HepG2 (cell line): ENCODE measurements around the gene CTNNBIP1. TPM values are rescaled to one million over a fixed set of nuclear protein-coding genes. Genes with fewer than 3 reads are reported as not detected.
A peak's percentile ranks its signal among the peaks of the same experiment; 100 is the strongest.

Source experiments
- FOXJ3 ChIP-seq: sonication (generic); formaldehyde crosslinking; IDR thresholded peaks from 2 replicates; pipeline ENCODE4 v1.4.0; 2020; ENCODE audit warnings: missing genetic modification reagents, mild to moderate bottlenecking, borderline replicate concordance
- FOXO1 ChIP-seq: sonication (generic); formaldehyde crosslinking; IDR thresholded peaks from 2 replicates; pipeline ENCODE4 v1.4.0; 2020; ENCODE audit warnings: missing genetic modification reagents
- JUN ChIP-seq: sonication (generic); formaldehyde crosslinking; IDR thresholded peaks from 2 replicates; pipeline ENCODE4 v1.4.0; 2020; ENCODE audit warnings: mild to moderate bottlenecking, missing genetic modification reagents
- JUNB ChIP-seq: sonication (generic); formaldehyde crosslinking; IDR thresholded peaks from 2 replicates; pipeline ENCODE4 v1.8.0; 2022; ENCODE audit warnings: missing genetic modification reagents, mild to moderate bottlenecking, borderline replicate concordance
- MAFF ChIP-seq: IDR thresholded peaks from 2 replicates; pipeline ENCODE4 v1.6.1; 2011; ENCODE audit warnings: low read depth, low read length, improper control_type of control experiment
- MBNL3 ChIP-seq: fragments of 250-450 bp; sonication (Bioruptor Pico); conservative IDR thresholded peaks from 2 replicates; pipeline ENCODE4 v1.8.0; 2022; ENCODE audit warnings: mild to moderate bottlenecking, inconsistent platforms
- MIER2 ChIP-seq: IDR thresholded peaks from 2 replicates; pipeline ENCODE4 v1.6.1; 2016; ENCODE audit warnings: missing biosample characterization, missing genetic modification reagents
- ONECUT2 ChIP-seq: sonication (generic); formaldehyde crosslinking; IDR thresholded peaks from 2 replicates; pipeline ENCODE4 v1.4.0; 2020; ENCODE audit warnings: missing genetic modification reagents
- SOX13 ChIP-seq, 3 experiments: fragments of 450-650 bp in 1 of 3; sonication (generic) in 1 of 3; formaldehyde crosslinking in 1 of 3; IDR thresholded peaks in 2 of 3; conservative IDR thresholded peaks in 1 of 3; 2 replicates each; pipeline versions ENCODE4 v1.5.0 to v1.6.1; 2016 to 2020; ENCODE audit warnings: antibody characterized with exemption in 1 of 3, mild to moderate bottlenecking in 1 of 3, missing compliant biosample characterization in 1 of 3, missing genetic modification reagents in 1 of 3, moderate library complexity in 1 of 3
- SSRP1 ChIP-seq: IDR thresholded peaks from 2 replicates; pipeline ENCODE4 v1.6.1; 2016; ENCODE audit warnings: control low read depth
- TFE3 ChIP-seq: IDR thresholded peaks from 2 replicates; pipeline ENCODE4 v1.6.1; 2016
- ZC3H4 ChIP-seq: sonication (generic); formaldehyde crosslinking; IDR thresholded peaks from 2 replicates; pipeline ENCODE4 v1.4.0; 2020; ENCODE audit warnings: missing genetic modification reagents, borderline replicate concordance
- ZFP62 ChIP-seq: sonication (generic); formaldehyde crosslinking; IDR thresholded peaks from 2 replicates; pipeline ENCODE4 v1.4.0; 2020; ENCODE audit warnings: missing genetic modification reagents
- ZMAT3 ChIP-seq: sonication (generic); formaldehyde crosslinking; conservative IDR thresholded peaks from 2 replicates; pipeline ENCODE4 v1.7.0; 2021; ENCODE audit warnings: missing genetic modification reagents
- ZNF121 ChIP-seq: sonication (generic); formaldehyde crosslinking; IDR thresholded peaks from 2 replicates; pipeline ENCODE4 v1.5.0; 2020; ENCODE audit warnings: mild to moderate bottlenecking, missing genetic modification reagents
- ZNF138 ChIP-seq: sonication (generic); formaldehyde crosslinking; IDR thresholded peaks from 2 replicates; pipeline ENCODE4 v1.5.0; 2020; ENCODE audit warnings: mild to moderate bottlenecking, low read depth, missing genetic modification reagents
- ZNF263 ChIP-seq: sonication (generic); formaldehyde crosslinking; IDR thresholded peaks from 2 replicates; pipeline ENCODE4 v1.4.0; 2020; ENCODE audit warnings: missing genetic modification reagents
- ZNF296 ChIP-seq: sonication (generic); formaldehyde crosslinking; conservative IDR thresholded peaks from 2 replicates; pipeline ENCODE4 v1.5.0; 2020; ENCODE audit warnings: mild to moderate bottlenecking, missing genetic modification reagents
- ZNF331 ChIP-seq: sonication (generic); formaldehyde crosslinking; IDR thresholded peaks from 2 replicates; pipeline ENCODE4 v1.4.0; 2020; ENCODE audit warnings: missing genetic modification reagents
- ZNF383 ChIP-seq: sonication (generic); formaldehyde crosslinking; IDR thresholded peaks from 2 replicates; pipeline ENCODE4 v1.4.0; 2020; ENCODE audit warnings: missing genetic modification reagents, mild to moderate bottlenecking, borderline replicate concordance
- ZNF557 ChIP-seq: sonication (generic); formaldehyde crosslinking; IDR thresholded peaks from 2 replicates; pipeline ENCODE4 v1.4.0; 2020; ENCODE audit warnings: missing genetic modification reagents
- ZNF580 ChIP-seq: IDR thresholded peaks from 2 replicates; pipeline ENCODE4 v1.6.1; 2016; ENCODE audit warnings: low read depth, borderline replicate concordance
- ZNF605 ChIP-seq: sonication (generic); formaldehyde crosslinking; IDR thresholded peaks from 2 replicates; pipeline ENCODE4 v1.8.0; 2022; ENCODE audit warnings: mild to moderate bottlenecking, missing genetic modification reagents
- ZNF616 ChIP-seq: sonication (generic); formaldehyde crosslinking; IDR thresholded peaks from 2 replicates; pipeline ENCODE4 v1.5.0; 2020; ENCODE audit warnings: low read depth, mild to moderate bottlenecking, missing genetic modification reagents
- ZNF747 ChIP-seq: sonication (generic); formaldehyde crosslinking; IDR thresholded peaks from 2 replicates; pipeline ENCODE4 v1.8.1; 2023; ENCODE audit warnings: missing genetic modification reagents, mild to moderate bottlenecking, borderline replicate concordance
- ZSCAN22 ChIP-seq: sonication (generic); formaldehyde crosslinking; IDR thresholded peaks from 2 replicates; pipeline ENCODE4 v1.4.0; 2020; ENCODE audit warnings: mild to moderate bottlenecking, missing genetic modification reagents
- polyA plus RNA-seq, 8 experiments: library from polyadenylated mRNA; depleted of rRNA in 3 of 8; stranded (reverse) in 7 of 8; unstranded in 1 of 8; fragments of >200 nt; fragmentation: Illumina TruSeq in 4 of 8; extraction: Trizol in 4 of 8; gene quantifications; 2 replicates each; pipeline versions ENCODE4 v1.2.1 to v1.2.3, GENCODE V29; 2011 to 2016; ENCODE audit warnings: low read depth in 4 of 8, missing spikeins in 1 of 8, mixed read lengths in 1 of 8; ENCODE audit not compliant: insufficient read depth in 1 of 8
- total RNA-seq, 5 experiments: library from RNA; depleted of rRNA; stranded (reverse); fragments of >200 nt; fragmentation: Illumina TruSeq; extraction: Trizol; gene quantifications; 2 replicates each; pipeline ENCODE4 v1.2.3, GENCODE V29; 2016; ENCODE audit warnings: low read depth in 1 of 5
- TF ChIP-seq, protein P1 (sequence below): sonication (generic); formaldehyde crosslinking; IDR thresholded peaks from 2 replicates; pipeline ENCODE4 v1.4.0; 2020; ENCODE audit warnings: mild to moderate bottlenecking, missing genetic modification reagents
- TF ChIP-seq, protein P2 (sequence below): sonication (generic); formaldehyde crosslinking; conservative IDR thresholded peaks from 2 replicates; pipeline ENCODE4 v1.4.0; 2020; ENCODE audit warnings: missing genetic modification reagents

The CTNNBIP1 gene
- total and polyA plus RNA-seq, 2 of the 13 experiments (the other 11 are each of a cell fraction or from before 2014, with no cell fraction given) = 71.7 to 83.0 TPM

GRCh38 chr1:9929431-9930385, 19.6 kb upstream of the CTNNBIP1 start (continued):
- no peak for TF ChIP-seq ZSCAN22
- TF ChIP-seq ZNF138 (CRISPR knock-in tag) = no peak
- no peak for TF ChIP-seq ZNF383 (CRISPR knock-in tag)
- peak; percentile 96 for TF ChIP-seq FOXO1 (CRISPR knock-in tag)
- TF ChIP-seq MBNL3 (CRISPR knock-in tag) = no peak
- TF ChIP-seq ZNF121 (CRISPR knock-in tag) = peak; percentile 84
- TF ChIP-seq MIER2 (CRISPR knock-in tag) = no peak
- TF ChIP-seq ZC3H4 (CRISPR knock-in tag) = no peak
- peak; percentile 80 for TF ChIP-seq ZNF331 (CRISPR knock-in tag)
- peak; percentile 90 for TF ChIP-seq TFE3
- TF ChIP-seq SOX13 (IDR thresholded peaks at IDR 0.05) = peak; percentile 88
- TF ChIP-seq SOX13 (CRISPR knock-in tag; conservative IDR thresholded peaks at IDR 0.05 in 1 of 2, IDR thresholded peaks at IDR 0.05 in 1 of 2) = peak in 1 of 2 experiments; percentile 95; a peak in 2 of 4 replicates
- no peak for TF ChIP-seq ZMAT3 (CRISPR knock-in tag)
- no peak for TF ChIP-seq ZNF296 (CRISPR knock-in tag)
- TF ChIP-seq ZNF557 (CRISPR knock-in tag) = no peak; the same call in 1 of the 2 replicates
- TF ChIP-seq JUNB (CRISPR knock-in tag) = no peak
- TF ChIP-seq FOXJ3 (CRISPR knock-in tag) = peak; percentile 80
- TF ChIP-seq SSRP1 (CRISPR knock-in tag) = peak; percentile 87
- TF ChIP-seq ZNF605 (CRISPR knock-in tag) = 0 out of 2 replicates have a peak, but pooled peaks have one; percentile 36
- no peak for TF ChIP-seq ZNF747 (CRISPR knock-in tag)
- no peak for TF ChIP-seq ZNF616 (CRISPR knock-in tag)
- TF ChIP-seq JUN (CRISPR knock-in tag) = 0 out of 2 replicates have a peak, but pooled peaks have one; percentile 22
- peak; percentile 78; the same call in 1 of the 2 replicates for TF ChIP-seq ZNF580
- no peak for TF ChIP-seq ZFP62 (CRISPR knock-in tag)
- TF ChIP-seq ONECUT2 (CRISPR knock-in tag) = no peak
- TF ChIP-seq, protein P1, sequence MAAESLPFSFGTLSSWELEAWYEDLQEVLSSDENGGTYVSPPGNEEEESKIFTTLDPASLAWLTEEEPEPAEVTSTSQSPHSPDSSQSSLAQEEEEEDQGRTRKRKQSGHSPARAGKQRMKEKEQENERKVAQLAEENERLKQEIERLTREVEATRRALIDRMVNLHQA (CRISPR knock-in tag) = no peak
- TF ChIP-seq, protein P2, sequence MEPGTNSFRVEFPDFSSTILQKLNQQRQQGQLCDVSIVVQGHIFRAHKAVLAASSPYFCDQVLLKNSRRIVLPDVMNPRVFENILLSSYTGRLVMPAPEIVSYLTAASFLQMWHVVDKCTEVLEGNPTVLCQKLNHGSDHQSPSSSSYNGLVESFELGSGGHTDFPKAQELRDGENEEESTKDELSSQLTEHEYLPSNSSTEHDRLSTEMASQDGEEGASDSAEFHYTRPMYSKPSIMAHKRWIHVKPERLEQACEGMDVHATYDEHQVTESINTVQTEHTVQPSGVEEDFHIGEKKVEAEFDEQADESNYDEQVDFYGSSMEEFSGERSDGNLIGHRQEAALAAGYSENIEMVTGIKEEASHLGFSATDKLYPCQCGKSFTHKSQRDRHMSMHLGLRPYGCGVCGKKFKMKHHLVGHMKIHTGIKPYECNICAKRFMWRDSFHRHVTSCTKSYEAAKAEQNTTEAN (CRISPR knock-in tag) = peak; percentile 97
- TF ChIP-seq MAFF = 0 out of 2 replicates have a peak, but pooled peaks have one; percentile 6
- no peak for TF ChIP-seq ZNF263 (CRISPR knock-in tag)
